ENCODE results near the gene RHBDL3. TPM values are rescaled to one million over a fixed set of nuclear protein-coding genes. Genes with fewer than 3 reads are reported as not detected.

The RHBDL3 gene
- total and polyA plus RNA-seq, 2 of the 8 experiments (the other 6 are each of a cell fraction or from before 2014, with no cell fraction given): 9.6 to 12.2 TPM

- Histone ChIP-seq H3K23ac (ENCODE audit: insufficient read length) (no peak overlapping the region), H2BK120ac (replicated peaks; ENCODE audit: low read depth, low read length) (no peak overlapping the region), H3K27ac (ENCODE audit: low read depth, low read length) (no peak overlapping the region), H2AFZ (ENCODE audit: low read length) (no peak overlapping the region), H3K36me3 (ENCODE audit: control insufficient read depth in 2 of 4, insufficient read depth in 4 of 4, low read length in 3 of 4) (peaks cover 0 to 3% (median 0%) of the 10 kb centered on the region in 4 experiments; a peak in 1 of 8 replicates), H3K27me3 (replicated peaks in 1 of 4; ENCODE audit: control insufficient read depth in 3 of 4, extremely low read depth in 1 of 4, insufficient read depth in 3 of 4, low read length in 3 of 4) (no peaks in the 10 kb centered on the region), H4K5ac (ENCODE audit: insufficient read length, low read depth, low read length) (no peak overlapping the region), H2BK20ac (ENCODE audit: low read length) (no peak overlapping the region), H4K91ac (replicated peaks; ENCODE audit: insufficient read length, low read length) (no peak overlapping the region), H2BK12ac (ENCODE audit: low read depth, low read length) (peak overlapping the region; percentile 84; the same call in 1 of the 2 replicates), H2BK15ac (ENCODE audit: low read length) (peak overlapping the region; percentile 25; the same call in 1 of the 2 replicates), H3K4me2 (ENCODE audit: insufficient read depth in 1 of 2, low read depth in 2 of 2, low read length in 2 of 2) (no peak overlapping the region), H2BK5ac (ENCODE audit: low read depth, low read length) (peak overlapping the region; percentile 76; the same call in 1 of the 2 replicates), H3K4me3 (ENCODE audit: extremely low read depth in 1 of 4, insufficient read depth in 2 of 4, low read depth in 3 of 4, low read length in 4 of 4) (no peak overlapping the region), H3K79me1 (ENCODE audit: low read depth, low read length) (no peaks in the 10 kb centered on the region), H3K4me1 (replicated peaks in 1 of 4; ENCODE audit: control insufficient read depth in 3 of 4, insufficient read depth in 4 of 4, low read length in 3 of 4) (peaks cover 18 to 28% (median 24%) of the 10 kb centered on the region in 4 experiments), H3K4ac (replicated peaks; ENCODE audit: insufficient read length, low read depth, low read length) (no peak overlapping the region), H3K9ac (replicated peaks in 1 of 4; ENCODE audit: extremely low read depth in 1 of 4, low read depth in 3 of 4, low read length in 3 of 4) (peak overlapping the region in 1 of 4 experiments; percentile 7; a peak in 1 of 7 replicates), H3K23me2 (ENCODE audit: low read depth, low read length) (0 out of 2 replicates have a peak, but pooled peaks cover 2% of the 10 kb centered on the region), H4K20me1 (replicated peaks in 1 of 2; ENCODE audit: control insufficient read depth in 1 of 2, insufficient read depth in 2 of 2, low read length in 2 of 2) (no peaks in the 10 kb centered on the region), H3K56ac (replicated peaks; ENCODE audit: insufficient read length, low read depth, low read length) (no peak overlapping the region), H4K8ac (ENCODE audit: extremely low read depth, insufficient read depth, low read length) (no peak overlapping the region), H3K14ac (ENCODE audit: insufficient read length) (no peak overlapping the region), H3K18ac (ENCODE audit: extremely low read depth, low read length) (peak overlapping the region; percentile 81), H2AK5ac (ENCODE audit: low read depth, low read length) (peak overlapping the region; percentile 71; the same call in 1 of the 2 replicates), H3K79me2 (ENCODE audit: control insufficient read depth in 1 of 2, insufficient read depth in 2 of 2, low read length in 2 of 2) (no peaks in the 10 kb centered on the region), H3K9me3 (ENCODE audit: insufficient read depth in 2 of 2, low read depth in 1 of 2, low read length in 1 of 2) (no peaks in the 10 kb centered on the region)
- POLR2A ChIA-PET (ENCODE audit: partially characterized antibody): interaction anchor here (0.7 to 1.4 kb wide), 3 partner anchors 8 to 9 kb away, joined by 3 to 4 read pairs (median 3); no protein-coding TSS in a partner anchor
- WGBS, 2 experiments (ENCODE audit: extremely low coverage in 1 of 2, insufficient coverage in 1 of 2, insufficient read length in 1 of 2, insufficient replicate concordance in 2 of 2, low coverage in 1 of 2, low lambda C conversion rate in 2 of 2, missing lambda C conversion rate in 1 of 2): 84% methylated on average over 3 of the region's 4 CpGs; no CpG with 5 or more reads in 1 of the 2 experiments
- DNase-seq (ENCODE audit: low read depth in 1 of 2, low spot score in 2 of 2): no peak
- no peak for FAIRE-seq
- CTCF ChIA-PET (ENCODE audit: partially characterized antibody): interaction anchor here (1.6 to 2.5 kb wide), 2 partner anchors 21 to 57 kb away, joined by 3 to 7 read pairs; no protein-coding TSS in a partner anchor
- TF ChIP-seq MAFK (IDR thresholded peaks at IDR 0.05; ENCODE audit: low read depth, low read length): no peak
- no peak for TF ChIP-seq CBX5 (IDR thresholded peaks at IDR 0.05; ENCODE audit: low read depth, low read length)
- no peak for TF ChIP-seq GTF2F1 (IDR thresholded peaks at IDR 0.05; ENCODE audit: borderline replicate concordance, low read depth, low read length)
- TF ChIP-seq SP1 (IDR thresholded peaks at IDR 0.05; ENCODE audit: low read depth, low read length): no peak
- TF ChIP-seq RAD21 (IDR thresholded peaks at IDR 0.05 in 1 of 2, conservative IDR thresholded peaks at IDR 0.05 in 1 of 2; ENCODE audit: low read depth in 2 of 2, low read length in 2 of 2): no peak
- TF ChIP-seq POLR2A (IDR thresholded peaks at IDR 0.05; ENCODE audit: control extremely low read depth in 1 of 2, low read depth in 2 of 2, low read length in 2 of 2): no peak
- no peak for TF ChIP-seq PHF8 (conservative IDR thresholded peaks at IDR 0.05; ENCODE audit: low read depth, low read length)
- TF ChIP-seq HDAC2 (IDR thresholded peaks at IDR 0.05; ENCODE audit: borderline replicate concordance in 1 of 2, low read depth in 2 of 2, low read length in 2 of 2): no peak
- TF ChIP-seq EP300 (IDR thresholded peaks at IDR 0.05; ENCODE audit: borderline replicate concordance in 1 of 2, low read depth in 2 of 2, low read length in 2 of 2): no peak
- TF ChIP-seq JUN (IDR thresholded peaks at IDR 0.05; ENCODE audit: low read depth, low read length): no peak
- TF ChIP-seq CREB1 (IDR thresholded peaks at IDR 0.05): no peak
- TF ChIP-seq NRF1 (IDR thresholded peaks at IDR 0.05; ENCODE audit: low read depth, low read length): no peak
Measured at GRCh38 chr17:32307658-32308057, 42.0 kb downstream of the RHBDL3 start.
